GM12801 (cell line): ENCODE data around the gene ZC3H12C.

Source experiments
- CTCF ChIP-seq: IDR thresholded peaks from one replicate; pipeline ENCODE4 v1.5.1; 2011; ENCODE audit warnings: control low read depth; ENCODE audit not compliant: insufficient read length; ENCODE audit errors: extremely low read depth

Gene ZC3H12C

GRCh38 chr11:110217223-110217877 lies 124.2 kb downstream of the ZC3H12C start:
- no peak for TF ChIP-seq CTCF

GRCh38 chr11:110217936-110218335 lies 124.7 kb downstream of the ZC3H12C start:
- no peak for TF ChIP-seq CTCF

GRCh38 chr11:110219006-110219785 lies 126.0 kb downstream of the ZC3H12C start:
- no peak for TF ChIP-seq CTCF
